Measurements from ENCODE around the gene TRIO.

Gene TRIO

GRCh38 chr5:14509556-14509955 is 366.4 kb downstream of the TRIO start:
- no peak for ATAC-seq
- TF ChIP-seq ZC3H10 (CRISPR knock-in tag; IDR thresholded peaks at IDR 0.05) (no peak), SNAI2 (CRISPR knock-in tag; IDR thresholded peaks at IDR 0.05) (no peak)

- TF ChIP-seq ISL1 (CRISPR knock-in tag; IDR thresholded peaks at IDR 0.05) (no peak), ZFP3 (CRISPR knock-in tag; IDR thresholded peaks at IDR 0.05) (no peak), SNAI2 (CRISPR knock-in tag; IDR thresholded peaks at IDR 0.05) (no peak), ZC3H10 (CRISPR knock-in tag; IDR thresholded peaks at IDR 0.05) (no peak), GLIS3 (CRISPR knock-in tag; IDR thresholded peaks at IDR 0.05) (no peak), PATZ1 (CRISPR knock-in tag; IDR thresholded peaks at IDR 0.05; ENCODE audit: borderline replicate concordance) (no peak), ZNF565 (CRISPR knock-in tag; conservative IDR thresholded peaks at IDR 0.05; ENCODE audit: low read depth) (no peak), OSR1 (CRISPR knock-in tag; IDR thresholded peaks at IDR 0.05) (no peak), ZNF8 (CRISPR knock-in tag; IDR thresholded peaks at IDR 0.05) (no peak), ZFP30 (CRISPR knock-in tag; IDR thresholded peaks at IDR 0.05) (no peak), TOX (CRISPR knock-in tag; IDR thresholded peaks at IDR 0.05; ENCODE audit: borderline replicate concordance) (no peak), RARB (CRISPR knock-in tag; IDR thresholded peaks at IDR 0.05) (no peak), ESRRG (CRISPR knock-in tag; IDR thresholded peaks at IDR 0.05) (no peak)
- ATAC-seq: peak; percentile 1; the same call in 2 of the 3 replicates
Measured at GRCh38 chr5:14510156-14510734, 367.1 kb downstream of the TRIO start.

GRCh38 chr5:14510880-14511279 is 367.7 kb downstream of the TRIO start:
- ATAC-seq: peak; percentile 2
- no peak for TF ChIP-seq CSDC2 (CRISPR knock-in tag; IDR thresholded peaks at IDR 0.05)
- TF ChIP-seq TSHZ2 (CRISPR knock-in tag; IDR thresholded peaks at IDR 0.05): no peak
- TF ChIP-seq TCF4 (CRISPR knock-in tag; IDR thresholded peaks at IDR 0.05; ENCODE audit: borderline replicate concordance): no peak
- TF ChIP-seq PPARA (CRISPR knock-in tag; IDR thresholded peaks at IDR 0.05; ENCODE audit: borderline replicate concordance): no peak
- no peak for TF ChIP-seq PATZ1 (CRISPR knock-in tag; IDR thresholded peaks at IDR 0.05; ENCODE audit: borderline replicate concordance)
- TF ChIP-seq BACH2 (CRISPR knock-in tag; IDR thresholded peaks at IDR 0.05; ENCODE audit: borderline replicate concordance): no peak
- TF ChIP-seq ZNF70 (CRISPR knock-in tag; IDR thresholded peaks at IDR 0.05): no peak
- TF ChIP-seq CREB5 (CRISPR knock-in tag; IDR thresholded peaks at IDR 0.05; ENCODE audit: low read depth): no peak
- TF ChIP-seq GLIS3 (CRISPR knock-in tag; IDR thresholded peaks at IDR 0.05): no peak
- no peak for TF ChIP-seq POU6F1 (CRISPR knock-in tag; IDR thresholded peaks at IDR 0.05; ENCODE audit: borderline replicate concordance, low read depth)
- no peak for TF ChIP-seq CSRNP3 (CRISPR knock-in tag; IDR thresholded peaks at IDR 0.05)
- no peak for TF ChIP-seq ESRRG (CRISPR knock-in tag; IDR thresholded peaks at IDR 0.05)
- no peak for TF ChIP-seq TOX (CRISPR knock-in tag; IDR thresholded peaks at IDR 0.05; ENCODE audit: borderline replicate concordance)
- TF ChIP-seq ARNTL (CRISPR knock-in tag; IDR thresholded peaks at IDR 0.05; ENCODE audit: borderline replicate concordance, low read depth): no peak
